Peyer's patch (tissue), 4 donors: ENCODE measurements around the gene CXorf65.

Experiments used
- POLR2A ChIP-seq, 2 donors: fragments of 450-650 bp; IDR thresholded peaks; one replicate each; pipeline ENCODE4 v1.5.1; 2017; ENCODE audit warnings: antibody characterized with exemption in 2 of 2, mild to moderate bottlenecking in 2 of 2, moderate library complexity in 2 of 2
- TF ChIP-seq, protein P1 (sequence below), 6 experiments: fragments of 450-650 bp in 4 of 6; fragments of 200-600 bp in 2 of 6; sonication (generic) in 1 of 6; IDR thresholded peaks; one replicate each; pipeline ENCODE4 v1.5.1; 2017 to 2019; ENCODE audit warnings: antibody characterized with exemption in 6 of 6, mild to moderate bottlenecking in 3 of 6, moderate library complexity in 1 of 6

DNA sequence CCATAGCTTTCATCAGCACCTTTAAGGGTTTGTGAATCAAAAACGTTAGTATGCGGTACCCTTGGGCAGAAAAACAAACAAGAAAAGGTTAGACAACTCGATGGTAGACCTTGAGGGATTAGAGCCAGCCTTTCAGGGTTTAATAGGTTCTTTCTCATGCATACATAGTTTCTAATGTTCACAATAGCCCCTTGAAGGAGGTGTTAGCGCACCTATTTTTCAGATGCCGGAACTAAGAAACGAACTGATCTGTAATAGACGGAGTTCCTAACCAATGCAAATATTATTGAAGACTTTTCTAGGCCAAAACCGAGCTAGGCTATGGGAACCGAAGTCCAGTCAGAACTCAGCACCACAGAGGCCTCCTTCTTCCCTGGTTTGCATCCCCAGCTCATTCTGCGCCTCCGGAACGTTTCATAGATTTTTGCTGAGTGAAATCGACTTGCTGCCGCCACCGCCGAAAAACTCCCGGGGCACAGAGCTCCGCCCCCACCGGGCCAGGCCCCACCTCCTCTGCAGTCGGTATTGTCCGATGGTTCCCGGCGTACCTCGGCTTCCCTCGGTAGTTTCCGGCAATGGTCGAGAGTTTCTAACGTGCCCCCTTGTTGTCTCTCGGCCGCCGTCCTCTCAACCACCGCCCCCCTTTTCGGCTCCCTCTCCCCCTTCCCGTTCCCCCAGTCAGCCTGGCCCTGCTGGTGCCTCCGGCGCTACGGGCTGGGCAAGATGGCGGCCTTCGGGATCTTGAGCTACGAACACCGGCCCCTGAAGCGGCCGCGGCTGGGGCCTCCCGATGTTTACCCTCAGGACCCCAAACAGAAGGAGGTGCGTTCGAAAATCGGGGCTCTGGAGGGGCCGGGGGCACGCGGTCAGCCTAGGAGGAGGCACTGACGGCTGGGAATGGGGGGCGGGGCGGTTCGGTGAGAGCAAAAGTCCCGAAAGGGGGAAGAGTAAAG, 11.8 kb upstream of the CXorf65 start, which contains the start of gene MED12:
- TF ChIP-seq, protein P1, sequence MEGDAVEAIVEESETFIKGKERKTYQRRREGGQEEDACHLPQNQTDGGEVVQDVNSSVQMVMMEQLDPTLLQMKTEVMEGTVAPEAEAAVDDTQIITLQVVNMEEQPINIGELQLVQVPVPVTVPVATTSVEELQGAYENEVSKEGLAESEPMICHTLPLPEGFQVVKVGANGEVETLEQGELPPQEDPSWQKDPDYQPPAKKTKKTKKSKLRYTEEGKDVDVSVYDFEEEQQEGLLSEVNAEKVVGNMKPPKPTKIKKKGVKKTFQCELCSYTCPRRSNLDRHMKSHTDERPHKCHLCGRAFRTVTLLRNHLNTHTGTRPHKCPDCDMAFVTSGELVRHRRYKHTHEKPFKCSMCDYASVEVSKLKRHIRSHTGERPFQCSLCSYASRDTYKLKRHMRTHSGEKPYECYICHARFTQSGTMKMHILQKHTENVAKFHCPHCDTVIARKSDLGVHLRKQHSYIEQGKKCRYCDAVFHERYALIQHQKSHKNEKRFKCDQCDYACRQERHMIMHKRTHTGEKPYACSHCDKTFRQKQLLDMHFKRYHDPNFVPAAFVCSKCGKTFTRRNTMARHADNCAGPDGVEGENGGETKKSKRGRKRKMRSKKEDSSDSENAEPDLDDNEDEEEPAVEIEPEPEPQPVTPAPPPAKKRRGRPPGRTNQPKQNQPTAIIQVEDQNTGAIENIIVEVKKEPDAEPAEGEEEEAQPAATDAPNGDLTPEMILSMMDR (IDR thresholded peaks at IDR 0.05) = no peak
- TF ChIP-seq POLR2A (IDR thresholded peaks at IDR 0.05) = peak in 1 of 2 donors; percentile 19
